MM.1S (cell line): Measurements from ENCODE around the gene ZNF618.

Experiments used
- CTCF ChIP-seq: fragments of 300-600 bp; sonication (generic); IDR thresholded peaks from 2 replicates; pipeline ENCODE4 v1.5.1; 2016; ENCODE audit warnings: antibody characterized with exemption, low read length, mixed read lengths
- EZH2phosphoT487 ChIP-seq: fragments of 300-600 bp; sonication (generic); IDR thresholded peaks from 2 replicates; pipeline ENCODE4 v1.6.1; 2018; ENCODE audit warnings: antibody characterized with exemption, low read length

- TF ChIP-seq CTCF (no peak), EZH2phosphoT487 (no peak)
These were observed 220.9 kb downstream of the ZNF618 start for GRCh38 chr9:114096866-114097612.
